GM21737 (cell line): ENCODE measurements around the gene DDR1.
"Not testable (repeated sequence)": the region's sequence is repeated elsewhere in the genome, so short reads cannot be mapped to it uniquely, and the experiment has no call there.

Experiments
- ATAC-seq: cut with Tn5 transposase; IDR thresholded peaks from one replicate; pipeline ENCODE4 v1.9.1; 2021; ENCODE audit warnings: mild to moderate bottlenecking, moderate library complexity; ENCODE audit not compliant: unreplicated experiment

The DDR1 gene

DNA sequence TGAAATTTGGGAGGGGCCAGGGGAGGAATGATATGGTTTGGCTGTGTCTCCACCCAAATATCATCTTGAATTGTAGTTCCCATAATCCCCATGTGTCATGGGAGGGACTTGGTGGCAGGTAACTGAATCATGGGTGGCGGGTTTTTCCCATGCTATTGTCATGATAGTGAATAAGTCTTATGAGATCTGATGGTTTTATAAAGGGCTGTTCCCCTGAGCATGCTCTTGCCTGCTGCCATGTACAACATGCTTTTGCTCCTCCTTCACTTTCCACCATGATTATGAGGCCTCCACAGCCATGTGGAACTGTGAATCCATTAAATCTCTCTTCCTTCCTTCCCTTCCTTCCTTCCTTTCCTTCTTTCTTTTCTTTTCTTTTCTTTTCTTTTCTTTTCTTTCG is 31.9 kb upstream of the DDR1 start:
- not testable (repeated sequence) for ATAC-seq

DNA sequence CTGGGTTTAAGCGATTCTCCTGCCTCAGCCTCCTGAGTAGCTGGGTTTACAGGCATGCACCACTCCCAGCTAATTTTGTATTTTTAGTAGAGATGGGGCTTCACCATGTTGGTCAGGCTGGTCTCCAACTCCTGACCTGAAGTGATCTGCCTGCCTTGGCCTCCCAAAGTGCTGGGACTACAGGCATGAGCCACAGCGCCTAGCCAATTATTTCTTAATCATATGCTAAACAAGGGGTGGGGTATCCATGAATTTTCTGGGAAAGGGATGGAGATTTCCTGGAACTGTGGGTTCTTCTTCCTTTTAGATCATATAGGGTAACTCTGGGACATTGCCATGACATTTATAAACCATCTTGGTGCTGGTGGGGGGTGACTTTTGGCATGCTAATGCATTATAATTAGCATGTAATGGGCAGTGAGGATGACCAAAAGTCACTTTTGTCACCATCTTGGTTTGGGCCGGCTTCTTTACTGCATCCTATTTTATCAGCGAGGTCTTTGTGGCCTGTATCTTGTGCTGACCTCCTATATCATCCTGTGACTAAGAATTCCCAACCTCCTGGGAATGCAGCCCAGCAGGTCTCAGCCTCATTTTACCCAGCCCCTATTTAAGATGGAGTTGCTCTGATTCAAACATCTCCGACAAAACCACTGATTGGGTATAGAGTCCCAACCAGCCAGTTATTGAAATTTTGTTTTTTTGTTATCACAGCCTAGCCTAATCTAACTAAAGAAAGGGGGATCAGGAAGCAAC is 29.9 kb upstream of the DDR1 start:
- no peak for ATAC-seq

DNA sequence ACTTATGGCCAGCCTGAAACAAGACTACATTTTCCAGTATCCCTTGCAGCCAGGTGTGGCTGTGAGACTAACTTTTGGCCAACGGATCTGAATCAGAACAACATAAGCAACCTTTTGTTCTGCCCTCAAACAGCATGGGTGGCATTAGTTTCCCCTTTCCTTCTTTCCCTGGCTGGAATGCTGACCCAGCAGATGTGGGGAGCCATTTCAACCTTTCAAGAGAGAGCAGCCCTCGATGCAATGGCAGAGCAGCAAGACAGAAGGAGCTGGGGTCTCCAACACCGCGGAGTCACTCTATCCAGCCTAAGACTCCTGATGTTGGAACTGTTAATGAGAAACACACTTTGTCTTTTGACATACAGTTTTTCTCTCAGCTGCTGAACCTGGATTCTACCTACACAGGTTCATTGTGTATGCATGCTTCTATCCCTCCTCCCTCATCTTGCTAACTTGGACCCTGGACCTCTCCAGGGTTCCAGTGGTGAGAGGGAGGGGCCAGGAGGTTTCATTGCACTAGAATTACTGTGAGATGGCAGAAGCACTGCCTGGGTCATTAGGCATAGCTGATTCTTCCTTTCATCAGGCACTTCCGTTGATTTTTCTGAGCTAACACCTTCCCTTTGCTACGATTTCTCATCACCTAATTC is 28.8 kb upstream of the DDR1 start:
- no peak for ATAC-seq

DNA sequence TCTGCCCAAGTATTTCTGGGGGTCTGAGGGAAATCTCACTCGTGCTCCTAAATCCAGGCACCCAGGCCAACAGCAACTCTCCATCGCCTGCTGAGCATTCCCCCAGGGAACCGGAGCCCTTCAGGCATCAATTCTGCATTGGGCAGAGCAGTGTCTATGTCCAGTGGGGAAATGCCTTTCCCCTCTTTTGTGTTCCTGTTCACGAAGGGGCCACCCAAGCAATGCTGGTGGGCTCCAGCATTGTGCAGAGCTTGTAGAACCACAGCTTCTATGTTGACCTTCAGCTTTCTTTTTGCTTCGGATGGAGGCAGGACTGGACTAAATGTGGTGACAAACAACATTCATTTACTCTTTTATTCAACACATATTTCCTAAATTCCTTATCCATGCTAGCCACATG is 27.2 kb upstream of the DDR1 start:
- ATAC-seq: no peak

DNA sequence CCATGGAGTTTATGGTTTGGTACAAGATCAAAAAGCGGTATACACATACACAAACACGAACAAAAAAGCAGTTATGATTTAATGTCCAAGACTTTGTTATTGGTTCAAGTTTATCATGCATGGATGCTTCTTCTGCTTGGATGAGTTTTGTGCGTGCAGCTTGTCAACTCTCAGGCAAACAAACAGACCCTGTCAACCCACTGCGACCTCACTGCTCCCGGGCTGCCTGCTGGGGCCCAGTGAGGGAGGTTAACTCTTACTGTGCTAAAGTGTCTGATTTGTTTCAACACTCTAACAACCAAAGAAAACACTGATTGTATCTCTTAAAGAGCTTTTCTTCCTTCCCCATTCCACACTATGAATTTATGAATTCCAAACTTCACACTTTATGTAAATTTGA is 26.8 kb upstream of the DDR1 start:
- no peak for ATAC-seq

DNA sequence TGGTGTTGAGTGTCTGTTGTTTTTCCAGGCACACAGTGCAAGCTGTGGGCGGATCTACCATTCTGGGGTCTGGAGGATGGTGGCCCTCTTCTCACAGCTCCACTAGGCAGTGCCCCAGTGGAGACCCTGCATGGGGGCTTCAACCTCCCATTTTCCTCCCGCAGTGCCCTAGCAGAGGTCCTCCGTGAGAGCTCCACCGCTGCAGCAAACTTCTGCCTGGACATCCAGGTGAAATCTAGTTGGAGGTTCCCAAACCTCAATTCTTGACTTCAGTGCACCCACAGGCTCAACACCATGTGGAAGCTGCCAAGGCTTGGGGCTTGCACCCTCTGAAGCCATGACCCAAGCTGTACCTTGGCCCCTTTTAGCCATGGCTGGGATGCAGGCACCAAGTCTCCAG is 24.6 kb upstream of the DDR1 start:
- ATAC-seq: not testable (repeated sequence)

DNA sequence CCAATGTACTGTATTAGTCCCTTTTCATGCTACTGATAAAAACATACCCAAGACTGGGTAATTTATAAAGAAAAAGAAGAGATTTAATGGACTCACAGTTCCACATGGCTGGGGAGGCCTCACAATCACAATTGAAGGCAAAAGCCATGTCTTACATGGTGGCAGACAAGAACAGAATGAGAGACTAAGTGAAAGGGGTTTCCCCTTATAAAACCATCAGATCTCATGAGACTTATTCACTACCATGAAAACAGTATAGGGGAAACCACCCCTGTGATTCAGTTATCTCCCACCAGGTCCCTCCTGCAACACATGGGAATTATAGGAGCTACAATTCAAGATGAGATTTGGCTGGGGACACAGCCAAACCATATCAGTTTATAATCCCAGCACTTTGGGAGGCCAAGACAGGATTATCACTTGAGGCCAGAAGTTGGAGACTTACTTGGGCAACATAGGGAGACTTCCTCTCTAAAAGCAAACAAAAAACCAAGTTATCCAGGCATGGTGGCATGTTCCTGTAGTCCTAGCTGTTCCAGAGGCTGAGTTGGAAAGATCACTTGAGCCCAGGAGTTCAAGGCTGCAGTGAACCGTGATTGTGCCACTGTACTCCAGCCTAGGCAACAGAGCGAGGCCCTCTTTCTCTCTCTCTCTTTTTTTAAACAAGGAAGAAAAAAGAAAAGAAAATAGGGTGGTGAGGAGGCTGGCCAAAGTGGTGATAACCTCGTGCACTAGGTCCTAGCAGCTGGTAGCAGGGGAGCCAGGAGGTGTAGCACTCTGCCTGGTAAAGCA is 22.9 kb upstream of the DDR1 start:
- ATAC-seq: no peak

DNA sequence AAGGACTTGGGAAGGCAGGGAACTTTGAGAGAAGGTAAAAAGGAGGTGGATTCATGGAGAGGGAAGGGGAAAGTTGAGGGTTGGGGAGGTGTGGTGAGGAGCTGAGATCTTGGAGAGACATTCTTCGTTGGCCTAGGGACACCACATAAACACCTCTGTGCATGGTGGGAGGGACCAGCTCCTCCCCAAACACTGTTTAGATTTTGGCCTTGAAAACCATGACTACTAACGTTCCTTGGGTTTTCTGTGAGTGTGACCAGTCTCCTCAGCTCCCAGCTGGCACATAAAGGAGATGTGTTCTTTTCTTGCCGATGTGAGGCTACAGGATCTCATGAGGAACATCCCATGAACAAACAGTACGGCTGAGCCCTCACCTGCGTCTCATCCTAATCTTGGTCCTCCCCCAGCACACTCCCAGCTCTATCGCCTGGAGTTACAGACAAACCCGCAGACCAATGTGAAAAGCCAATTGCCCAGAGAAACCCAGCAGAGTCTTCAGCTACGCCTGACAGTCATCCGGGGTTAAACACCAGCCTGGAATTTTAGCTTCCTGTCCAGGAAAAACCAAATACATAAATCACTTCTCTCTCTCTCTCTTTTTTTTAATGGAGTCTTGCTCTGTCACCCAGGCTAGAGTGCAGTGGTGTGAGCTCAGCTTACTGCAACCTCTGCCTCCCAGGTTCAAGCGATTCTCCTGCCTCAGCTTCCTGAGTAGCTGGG is 22.0 kb upstream of the DDR1 start:
- ATAC-seq: no peak

DNA sequence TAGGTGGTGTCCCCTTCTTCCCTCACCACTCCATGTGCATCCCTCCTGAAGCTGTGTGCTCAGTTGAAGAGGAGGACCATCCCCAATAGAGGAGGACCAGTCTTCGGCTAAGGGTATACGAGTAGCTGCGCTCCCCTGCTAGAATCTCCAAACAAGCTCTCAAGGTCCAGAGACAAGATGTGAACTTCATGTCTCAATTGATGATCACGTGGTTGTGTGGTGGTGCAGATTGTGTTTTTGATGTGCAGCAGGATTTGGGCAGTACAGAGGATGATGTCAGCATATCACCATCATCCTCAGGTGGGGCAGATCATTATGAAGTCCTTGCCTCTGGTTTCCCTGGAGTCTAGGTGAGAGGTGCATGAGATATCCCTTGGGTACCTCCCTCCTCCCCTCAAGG is 20.0 kb upstream of the DDR1 start:
- no peak for ATAC-seq

DNA sequence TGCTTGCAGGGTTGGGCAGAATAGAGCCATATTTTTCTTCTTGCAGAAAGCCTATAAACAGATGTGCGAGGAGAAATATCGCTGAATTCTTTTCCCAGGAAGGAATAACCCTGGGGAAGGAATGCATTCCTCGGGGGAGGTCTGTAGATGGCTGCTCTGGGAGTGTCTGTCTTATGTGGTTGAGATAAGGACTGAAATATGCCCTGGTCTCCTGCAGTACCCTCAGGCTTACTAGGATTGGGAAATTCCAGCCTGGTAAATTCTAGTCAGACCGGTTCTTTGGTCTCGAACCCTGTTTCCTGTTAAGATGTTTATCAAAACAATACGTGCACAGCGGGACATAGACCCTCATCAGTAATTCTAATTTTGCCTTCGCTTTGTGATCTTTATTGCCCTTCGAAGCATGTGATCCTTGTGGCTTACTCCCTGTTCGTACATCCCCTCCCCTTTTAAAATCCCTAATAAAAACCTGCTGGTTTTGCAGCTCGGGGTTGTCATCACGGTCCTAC is 15.0 kb upstream of the DDR1 start:
- not testable (repeated sequence) for ATAC-seq

DNA sequence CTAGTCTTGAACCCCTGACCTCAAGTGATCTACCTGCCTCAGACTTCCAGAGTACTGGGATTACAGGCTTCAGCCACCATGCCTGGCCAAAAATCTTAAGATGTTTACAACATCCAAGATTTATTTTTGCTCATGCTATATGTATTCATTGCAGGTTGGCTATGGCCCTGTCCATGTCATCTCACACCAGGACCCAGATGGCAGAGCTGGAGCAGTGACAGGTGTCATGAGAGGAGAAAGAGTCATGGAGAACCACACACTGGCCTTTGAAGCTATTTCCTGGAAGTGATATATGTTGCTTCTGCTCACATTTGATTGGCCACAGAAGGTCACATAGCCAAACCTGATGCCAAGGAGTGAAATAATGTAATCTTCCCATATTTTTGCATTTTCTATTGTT is 13.8 kb upstream of the DDR1 start:
- ATAC-seq: no peak

DNA sequence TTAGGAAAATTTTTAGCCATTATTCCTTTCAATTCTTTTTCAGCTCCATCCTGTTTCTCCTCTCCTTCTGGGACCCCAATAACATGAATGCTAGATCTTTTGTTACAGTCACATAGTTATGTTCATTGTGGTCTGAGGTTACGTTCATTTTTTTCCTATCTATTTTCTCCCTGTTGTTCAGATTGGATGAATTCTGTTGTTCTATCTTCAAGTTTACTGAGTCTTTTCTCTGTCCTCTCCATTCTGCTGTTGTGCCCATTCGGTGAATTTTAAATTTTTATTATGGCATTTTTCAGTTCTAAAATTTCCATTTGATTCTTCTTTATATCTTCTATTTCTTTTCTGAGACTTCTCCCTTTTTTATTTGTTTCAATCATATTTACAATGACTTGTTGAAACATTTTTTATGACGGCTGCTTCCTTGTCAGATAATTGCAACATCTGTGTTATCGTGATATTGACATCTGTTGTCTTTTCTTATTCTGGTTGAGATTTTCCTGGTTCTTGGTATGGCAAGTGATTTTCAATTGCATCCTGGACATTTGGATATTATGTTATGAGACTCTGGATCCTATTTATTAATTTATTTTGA is 12.6 kb upstream of the DDR1 start:
- ATAC-seq: no peak

DNA sequence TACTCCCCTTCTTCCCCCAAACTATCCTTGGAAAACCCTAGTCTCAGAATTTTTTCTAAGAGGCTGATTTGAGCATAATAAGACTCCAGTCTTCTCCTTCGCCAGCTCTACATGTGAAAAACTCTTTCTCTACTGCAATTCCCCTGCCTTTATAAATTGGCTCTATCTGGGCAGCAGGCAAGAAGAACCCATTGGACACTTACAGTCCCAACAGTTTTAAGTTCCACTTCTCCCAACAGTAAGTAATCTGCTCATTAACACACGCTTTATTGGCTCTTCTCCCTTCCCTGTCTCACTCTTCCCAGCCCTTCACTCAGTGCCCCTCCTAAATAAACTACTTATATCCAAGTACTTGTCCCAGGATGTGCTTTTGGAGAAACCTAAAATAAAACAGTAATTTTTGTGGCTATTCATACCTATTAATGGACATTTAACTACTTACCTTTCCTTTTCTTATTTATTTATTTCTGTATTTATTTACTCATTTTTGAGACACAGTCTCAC is 11.1 kb upstream of the DDR1 start:
- ATAC-seq: no peak

DNA sequence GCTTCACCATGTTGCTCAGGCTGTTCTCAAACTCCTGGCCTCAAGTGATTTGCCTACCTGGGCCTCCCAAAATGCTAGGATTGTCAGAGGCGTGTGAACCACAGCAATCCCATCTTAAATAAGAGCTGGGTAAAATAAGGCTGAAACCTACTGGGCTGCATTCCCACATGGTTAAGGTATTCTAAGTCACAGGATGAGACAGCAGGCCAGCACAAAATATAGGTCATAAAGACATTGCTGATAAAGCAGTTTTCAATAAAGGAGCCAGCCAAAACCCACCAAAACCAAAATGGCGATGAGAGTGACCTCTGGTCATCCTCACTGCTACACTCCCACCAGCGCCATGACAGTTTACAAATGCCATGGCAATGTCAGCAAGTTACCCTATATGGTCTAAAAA is 10.5 kb upstream of the DDR1 start:
- ATAC-seq: not testable (repeated sequence)

DNA sequence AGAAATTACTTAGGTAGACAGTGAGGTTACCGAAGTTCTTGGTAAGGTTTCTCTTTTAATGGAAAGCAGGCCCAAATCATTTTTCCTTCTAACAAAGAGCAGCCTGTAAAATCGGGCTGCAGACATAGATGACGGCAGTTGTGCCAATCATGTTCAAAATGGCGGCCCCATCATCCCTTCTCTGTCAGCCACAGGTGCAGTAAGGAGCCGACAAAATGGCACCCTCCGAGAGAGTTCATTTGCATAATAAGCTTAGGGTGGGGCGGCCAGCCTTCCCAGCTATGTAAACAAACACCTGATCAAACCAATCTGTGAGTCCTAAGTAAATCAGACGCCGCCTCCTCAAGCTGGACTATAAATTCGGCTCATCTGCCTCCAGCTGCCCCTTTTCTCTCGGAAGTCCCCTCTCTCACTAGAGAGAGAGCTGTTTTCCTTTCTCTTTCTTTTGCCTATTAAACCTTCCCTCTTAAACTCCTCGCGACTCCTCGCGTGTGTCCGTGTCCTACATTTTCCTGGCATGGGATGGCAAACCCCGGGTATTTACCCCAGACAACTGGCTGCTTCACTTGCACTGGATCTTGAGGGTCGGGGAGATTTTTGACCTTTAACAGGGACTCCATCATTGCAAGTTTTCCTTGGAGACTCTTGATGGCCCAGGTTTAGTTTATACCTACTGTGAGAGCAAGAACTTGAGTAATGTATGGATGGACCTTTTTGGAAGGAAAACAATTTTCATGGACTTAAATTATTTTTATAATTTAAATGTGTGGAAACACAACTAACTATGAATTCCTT is 8.9 kb upstream of the DDR1 start:
- no peak for ATAC-seq

DNA sequence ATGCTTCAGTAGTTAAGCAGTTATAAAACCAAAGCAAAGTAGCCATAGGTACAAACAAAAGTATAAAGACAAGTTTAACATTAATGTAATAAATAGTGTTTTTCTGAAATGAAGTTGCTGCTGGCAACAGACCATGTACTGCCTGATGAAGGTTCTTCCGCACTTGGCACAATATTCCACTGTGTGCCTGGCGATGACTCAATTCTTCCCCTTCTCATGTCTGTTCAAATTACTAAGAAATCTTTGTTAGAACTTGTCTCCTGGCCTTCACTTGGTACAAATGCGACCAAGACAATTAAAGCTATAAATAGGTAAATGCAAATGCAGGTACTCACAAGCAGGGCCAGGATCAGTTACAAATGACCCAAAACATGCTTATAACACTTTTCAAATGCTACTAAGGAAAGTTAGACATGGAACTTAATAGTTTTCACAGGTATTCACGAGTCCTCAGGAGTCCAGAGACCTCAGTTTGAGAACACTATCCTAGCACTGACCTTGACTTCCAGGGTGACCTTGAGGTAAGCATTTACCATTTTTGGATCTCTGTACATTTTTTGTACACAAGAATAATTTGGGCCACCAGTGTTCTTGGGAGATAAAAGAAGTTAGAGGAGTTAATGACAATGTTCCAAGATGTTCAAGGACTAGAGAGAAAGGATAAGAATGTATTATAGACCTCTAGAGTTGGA is 8.1 kb upstream of the DDR1 start:
- no peak for ATAC-seq

DNA sequence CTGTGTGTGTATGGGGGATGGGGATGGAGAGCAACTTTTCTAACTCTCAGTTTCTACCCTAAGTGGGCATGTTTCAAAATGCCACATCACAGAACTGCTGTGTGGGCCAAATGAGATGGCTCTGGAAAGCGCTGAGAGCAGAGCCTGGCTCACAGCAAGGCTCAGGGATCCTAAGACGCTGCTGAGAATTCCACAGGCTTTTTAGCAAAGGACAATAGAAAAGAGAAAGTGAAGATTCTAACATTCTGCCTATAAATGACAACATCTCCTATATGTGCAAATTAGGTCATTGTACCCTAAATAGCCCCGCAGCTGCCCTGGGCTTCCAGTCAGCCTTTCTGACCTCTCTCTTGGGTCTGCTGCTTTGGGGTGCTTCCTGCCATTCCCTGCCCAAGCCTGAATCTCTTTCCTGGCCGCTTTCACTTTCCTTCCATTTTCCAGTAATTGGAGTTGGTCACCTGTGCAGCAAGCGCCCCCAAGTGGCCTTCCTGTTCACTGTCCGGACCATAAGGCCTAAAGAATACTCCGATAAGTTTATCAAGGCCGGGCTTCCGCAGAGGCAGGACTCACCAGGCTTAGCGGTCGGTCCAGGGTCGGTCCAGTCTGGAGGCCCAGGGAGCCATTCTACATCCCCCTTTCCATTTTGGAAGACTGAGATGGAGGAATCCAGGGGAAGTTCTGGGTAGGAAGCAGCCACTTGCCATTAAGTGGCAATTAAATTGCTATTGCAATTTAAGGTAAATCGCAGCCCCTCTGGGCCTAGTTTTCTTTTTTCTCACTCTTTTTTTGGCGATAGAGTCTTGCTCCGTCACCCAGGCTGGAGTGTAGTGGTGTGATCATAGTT is 6.7 kb upstream of the DDR1 start:
- no peak for ATAC-seq
